ENCODE measurements around the gene PRDM16.

GRCh38 chr1:3266870-3267549, 198.0 kb downstream of the PRDM16 start:
- TF ChIP-seq RAD21 (IDR thresholded peaks at IDR 0.05 in 1 of 2, conservative IDR thresholded peaks at IDR 0.05 in 1 of 2; ENCODE audit: low read depth in 2 of 2, low read length in 2 of 2) = no peak
- TF ChIP-seq TAF1 (IDR thresholded peaks at IDR 0.05; ENCODE audit: low read depth, low read length) = no peak
- TF ChIP-seq POLR2A (IDR thresholded peaks at IDR 0.05; ENCODE audit: control extremely low read depth in 1 of 2, low read depth in 2 of 2, low read length in 2 of 2) = no peak

Data from H1 (cell line).